ENCODE measurements around the gene FAM90A1. TPM values are rescaled to one million over a fixed set of nuclear protein-coding genes. Genes with fewer than 3 reads are reported as not detected.
"Not testable (repeated sequence)": the region's sequence is repeated elsewhere in the genome, so short reads cannot be mapped to it uniquely, and the experiment has no call there.

FAM90A1 gene
- total and polyA plus RNA-seq, 9 donors: 0.12 to 0.37 (median 0.19) TPM; not detected in 1

DNA sequence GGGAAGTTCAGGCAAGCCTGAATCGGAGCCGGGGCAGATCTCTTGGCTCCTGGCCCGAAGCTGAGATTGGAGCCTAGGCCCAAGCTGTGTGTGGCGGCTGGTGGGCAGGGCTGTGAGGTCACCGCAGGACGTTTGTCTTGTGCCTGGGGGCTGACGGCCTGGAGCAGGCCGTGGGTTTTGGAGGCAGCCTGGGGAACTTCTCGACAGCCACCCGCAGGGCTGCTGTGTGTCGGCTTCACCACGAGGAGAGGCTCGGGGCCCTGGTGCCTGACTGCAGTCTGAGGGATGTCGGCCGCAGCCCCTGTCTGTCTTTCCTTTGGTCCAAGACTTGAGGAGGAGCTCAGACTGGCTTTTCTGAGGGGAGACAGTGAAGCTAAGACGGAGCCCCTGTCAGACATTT is 5.1 kb downstream of the FAM90A1 start:
- DNase-seq; intact Hi-C loops (cut with DNase I); H3K27me3 ChIP-seq; H3K4me1 ChIP-seq (ENCODE audit: insufficient read depth); H3K9me3 ChIP-seq; H3K4me3 ChIP-seq; H3K27ac ChIP-seq; H3K36me3 ChIP-seq: not testable (repeated sequence)
- WGBS, 3 donors: 89 to 100% (median 92%) methylated on average over 8 to 16 of the region's 16 CpGs

DNA sequence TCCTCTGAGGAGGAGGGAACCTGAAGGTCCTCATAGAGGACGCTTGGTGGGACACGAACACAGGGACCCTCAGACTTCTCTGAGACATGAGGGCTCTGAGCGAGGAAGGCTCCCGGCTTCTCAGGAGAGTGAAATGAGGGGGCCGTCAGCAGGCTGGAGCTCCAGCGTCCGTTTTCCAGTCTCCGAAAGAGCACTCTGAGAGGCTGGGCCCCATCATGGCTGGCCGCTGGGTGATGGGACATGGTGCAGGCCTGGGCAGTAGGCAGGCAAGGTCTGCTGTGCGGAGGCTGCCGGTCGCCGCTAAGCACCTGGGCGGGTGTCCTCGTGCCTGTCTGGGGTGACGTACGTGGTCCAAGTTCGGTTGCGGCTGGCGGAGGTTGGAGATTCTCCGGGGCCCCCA is 5.6 kb downstream of the FAM90A1 start:
- H3K27ac ChIP-seq; H3K4me3 ChIP-seq; H3K4me1 ChIP-seq (ENCODE audit: insufficient read depth); DNase-seq; intact Hi-C loops (cut with DNase I); H3K27me3 ChIP-seq; H3K36me3 ChIP-seq; H3K9me3 ChIP-seq: not testable (repeated sequence)
- 92 to 94% (median 93%) methylated on average over 21 of the region's 21 CpGs for WGBS, 3 donors

DNA sequence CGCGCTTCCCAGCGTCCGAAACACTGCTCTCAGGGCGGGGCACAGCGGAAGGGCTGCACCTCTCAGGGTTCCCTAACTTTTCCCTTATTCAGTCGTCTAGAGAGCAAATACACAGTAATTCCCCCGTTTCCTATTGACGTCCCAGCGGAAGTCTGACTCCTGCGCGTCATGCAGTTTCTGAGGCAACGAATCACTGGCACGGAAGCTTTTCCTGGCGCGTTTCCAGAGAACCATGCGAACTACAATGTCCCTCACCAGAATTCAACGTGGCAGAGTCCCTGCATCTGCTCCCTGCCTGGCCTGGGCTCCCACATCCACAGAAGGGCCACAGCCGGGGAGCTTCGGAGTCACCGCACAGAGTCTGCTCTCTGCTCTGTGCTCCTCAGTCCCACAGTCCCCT is 6.0 kb downstream of the FAM90A1 start:
- 83 to 89% (median 84%) methylated on average over 21 of the region's 21 CpGs for WGBS, 3 donors
- DNase-seq; H3K36me3 ChIP-seq; H3K9me3 ChIP-seq; H3K27me3 ChIP-seq; H3K4me1 ChIP-seq (ENCODE audit: insufficient read depth); intact Hi-C loops (cut with DNase I); H3K27ac ChIP-seq; H3K4me3 ChIP-seq: not testable (repeated sequence)

DNA sequence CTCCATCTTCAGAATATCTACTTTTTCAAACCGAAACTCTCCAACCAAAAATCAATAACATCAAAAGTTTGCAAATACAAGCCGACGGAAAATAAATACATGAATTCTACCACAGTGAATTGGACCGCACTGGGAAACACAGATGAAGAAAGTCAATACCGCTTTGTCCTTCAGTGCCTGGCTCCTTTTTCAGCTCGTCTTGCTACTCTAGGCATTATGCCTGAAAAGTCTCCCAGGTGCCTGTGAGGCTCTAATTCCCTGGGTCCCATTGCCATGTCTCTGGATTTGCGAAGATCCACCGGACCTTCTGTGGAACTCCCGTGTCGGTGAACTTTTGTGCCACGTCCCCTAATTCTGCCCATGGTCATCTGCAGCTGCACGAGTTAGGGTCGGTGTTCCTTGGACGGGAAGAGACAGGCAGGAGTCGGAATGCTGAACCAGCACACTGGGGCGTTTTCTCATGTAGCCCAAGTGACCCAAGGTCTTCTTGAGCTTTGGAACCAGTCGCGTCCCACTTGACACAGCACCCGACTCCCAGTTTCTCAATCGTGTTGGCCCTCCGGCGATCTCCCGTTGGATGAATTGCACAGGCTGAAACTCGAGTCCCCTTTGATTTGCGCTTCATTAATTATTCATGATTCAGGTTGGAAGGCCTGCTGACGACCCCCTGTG is 8.6 kb downstream of the FAM90A1 start:
- H3K36me3 ChIP-seq; DNase-seq; H3K4me1 ChIP-seq (ENCODE audit: insufficient read depth); H3K27ac ChIP-seq; H3K4me3 ChIP-seq; intact Hi-C loops (cut with DNase I); H3K9me3 ChIP-seq; H3K27me3 ChIP-seq: not testable (repeated sequence)
- WGBS, 3 donors: 87 to 91% (median 89%) methylated on average over 26 of the region's 26 CpGs

DNA sequence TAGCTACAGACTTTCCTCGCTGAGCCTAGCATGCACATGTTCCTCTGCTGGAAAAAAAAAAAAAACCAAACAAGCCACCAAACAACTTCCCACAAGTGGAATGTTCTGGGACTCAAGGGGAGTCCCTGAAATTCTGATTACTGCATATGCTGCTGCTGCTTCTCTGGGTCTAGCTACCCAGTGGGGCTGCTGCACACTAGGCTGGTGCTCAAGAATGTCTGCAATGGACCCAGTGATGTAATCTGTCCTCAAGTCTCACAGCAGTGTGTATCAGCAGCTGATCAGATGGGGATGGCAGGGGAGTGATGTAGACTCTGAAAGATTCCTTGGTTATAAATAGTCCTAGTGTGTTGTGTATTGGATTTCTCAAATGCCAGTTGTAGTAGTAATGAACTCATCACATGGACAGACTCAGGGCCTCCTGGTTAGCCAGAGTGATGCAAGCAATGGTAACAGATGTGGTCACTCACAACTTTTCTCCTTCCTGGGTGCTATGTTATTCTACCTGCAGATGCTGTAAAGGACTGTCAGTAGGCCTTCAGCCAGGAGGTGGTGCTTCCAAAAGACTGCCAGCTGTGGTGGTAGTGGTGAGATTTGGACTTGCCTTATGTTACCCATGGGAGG is 29.6 kb downstream of the FAM90A1 start:
- WGBS, 3 donors: 94 to 100% (median 100%) methylated on average over 1 of the region's 1 CpG
- DNase-seq; H3K27ac ChIP-seq; H3K27me3 ChIP-seq; intact Hi-C loops (cut with DNase I); H3K4me3 ChIP-seq; H3K4me1 ChIP-seq (ENCODE audit: insufficient read depth); H3K36me3 ChIP-seq; H3K9me3 ChIP-seq: not testable (repeated sequence)

DNA sequence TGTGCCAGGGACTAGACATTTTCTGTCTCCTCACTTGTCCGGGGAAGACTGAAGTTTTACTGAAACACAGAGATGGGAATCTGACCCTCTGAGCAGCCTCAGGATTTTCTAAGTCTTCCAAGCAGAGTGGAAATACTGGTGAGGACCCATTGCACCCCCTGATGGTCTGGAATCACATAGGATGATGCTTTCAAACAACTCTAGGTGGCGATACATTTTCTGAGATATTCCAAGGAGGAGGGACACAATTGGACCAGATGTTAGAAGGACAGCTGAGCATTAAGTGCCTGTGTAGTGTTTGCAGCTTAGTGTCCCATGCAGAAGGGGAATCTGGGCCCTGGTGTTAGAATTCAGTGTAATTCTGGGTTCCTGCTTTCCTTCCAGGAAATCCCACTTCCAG is 39.3 kb downstream of the FAM90A1 start:
- H3K36me3 ChIP-seq; H3K27me3 ChIP-seq; H3K9me3 ChIP-seq; intact Hi-C loops (cut with DNase I); DNase-seq; H3K4me3 ChIP-seq; H3K4me1 ChIP-seq (ENCODE audit: insufficient read depth); H3K27ac ChIP-seq: not testable (repeated sequence)
- 79 to 86% (median 81%) methylated on average over 2 of the region's 2 CpGs for WGBS, 3 donors

DNA sequence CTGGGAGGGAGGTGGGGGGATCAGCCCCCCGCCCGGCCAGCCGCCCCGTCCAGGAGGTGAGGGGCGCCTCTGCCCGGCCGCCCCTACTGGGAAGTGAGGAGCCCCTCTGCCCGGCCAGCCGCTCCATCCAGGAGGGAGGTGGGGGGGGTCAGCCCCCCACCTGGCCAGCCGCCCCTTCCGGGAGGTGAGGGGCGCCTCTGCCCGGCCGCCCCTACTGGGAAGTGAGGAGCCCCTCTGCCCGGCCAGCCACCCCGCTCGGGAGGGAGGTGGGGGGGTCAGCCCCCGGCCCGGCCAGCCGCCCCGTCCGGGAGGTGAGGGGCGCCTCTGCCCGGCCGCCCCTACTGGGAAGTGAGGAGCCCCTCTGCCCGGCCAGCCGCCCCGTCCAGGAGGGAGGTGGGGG is 43.2 kb downstream of the FAM90A1 start:
- DNase-seq; H3K4me1 ChIP-seq (ENCODE audit: insufficient read depth); H3K4me3 ChIP-seq; H3K9me3 ChIP-seq; H3K27me3 ChIP-seq; H3K36me3 ChIP-seq; intact Hi-C loops (cut with DNase I); H3K27ac ChIP-seq: not testable (repeated sequence)
- 95% methylated on average over 22 of the region's 28 CpGs; no CpG with 5 or more reads in 2 of the 3 donors for WGBS, 3 donors

DNA sequence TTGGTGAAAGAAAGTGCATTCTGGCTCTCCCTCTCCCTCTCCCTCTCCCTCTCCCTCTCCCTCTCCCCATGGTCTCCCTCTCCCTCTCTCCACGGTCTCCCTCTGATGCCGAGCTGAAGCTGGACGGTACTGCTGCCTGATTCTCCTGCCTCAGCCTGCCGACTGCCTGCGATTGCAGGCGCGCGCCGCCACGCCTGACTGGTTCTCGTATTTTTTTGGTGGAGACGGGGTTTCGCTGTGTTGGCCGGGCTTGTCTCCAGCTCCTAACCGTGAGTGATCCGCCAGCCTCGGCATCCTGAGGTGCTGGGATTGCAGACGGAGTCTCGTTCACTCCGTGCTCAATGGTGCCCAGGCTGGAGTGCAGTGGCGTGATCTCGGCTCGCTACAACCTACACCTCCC is 44.1 kb downstream of the FAM90A1 start:
- DNase-seq; H3K36me3 ChIP-seq; H3K9me3 ChIP-seq; H3K27ac ChIP-seq; intact Hi-C loops (cut with DNase I); H3K4me3 ChIP-seq; H3K4me1 ChIP-seq (ENCODE audit: insufficient read depth); H3K27me3 ChIP-seq: not testable (repeated sequence)
- WGBS, 3 donors: 95 to 99% (median 97%) methylated on average over 23 of the region's 23 CpGs

DNA sequence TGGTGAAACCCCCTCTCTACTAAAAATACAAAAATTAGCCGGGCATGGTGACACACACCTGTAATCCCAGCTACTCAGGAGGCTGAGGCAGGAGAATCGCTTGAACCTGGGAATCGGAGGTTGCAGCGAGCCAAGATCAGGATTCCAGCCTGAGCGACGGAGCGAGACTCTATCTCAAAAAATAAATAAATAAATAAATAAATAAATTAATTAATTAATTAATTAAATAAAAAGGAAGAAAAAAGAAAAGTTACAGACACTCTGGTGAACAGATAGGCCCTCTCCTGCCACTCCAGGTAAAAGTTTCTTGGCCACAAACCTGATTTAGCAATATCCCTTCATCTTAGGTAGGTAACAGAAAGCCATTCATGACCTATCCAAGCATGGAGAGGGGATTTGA is 44.5 kb downstream of the FAM90A1 start:
- WGBS, 3 donors: 97 to 100% (median 99%) methylated on average over 7 of the region's 7 CpGs
- H3K27ac ChIP-seq; H3K27me3 ChIP-seq; H3K4me3 ChIP-seq; intact Hi-C loops (cut with DNase I); H3K4me1 ChIP-seq (ENCODE audit: insufficient read depth); DNase-seq; H3K36me3 ChIP-seq; H3K9me3 ChIP-seq: not testable (repeated sequence)

DNA sequence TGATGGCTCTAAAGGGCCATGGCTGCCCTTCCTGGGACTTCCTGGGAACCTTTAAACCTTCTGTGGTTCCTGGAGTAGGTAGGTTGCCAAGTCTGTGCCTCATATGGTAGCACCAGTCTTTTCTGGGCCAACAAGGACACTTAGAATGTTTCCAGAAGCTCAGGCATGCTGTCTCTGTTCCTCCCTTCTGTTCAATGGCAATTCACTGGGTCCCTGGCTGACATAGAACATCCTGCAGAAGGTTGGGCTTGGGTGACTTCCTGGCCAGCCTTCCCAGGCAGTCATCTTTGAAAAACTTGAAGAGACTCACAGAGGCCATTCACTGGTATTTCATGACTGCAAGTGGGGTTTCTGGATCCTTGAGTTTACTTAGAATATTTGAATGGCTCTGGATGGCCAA is 46.1 kb downstream of the FAM90A1 start:
- H3K27ac ChIP-seq; H3K36me3 ChIP-seq; H3K9me3 ChIP-seq; H3K4me3 ChIP-seq; H3K4me1 ChIP-seq (ENCODE audit: insufficient read depth); H3K27me3 ChIP-seq; DNase-seq; intact Hi-C loops (cut with DNase I): not testable (repeated sequence)
